HUES64 (cell line): ENCODE measurements around the gene PARS2.

Source experiments
- H3K27ac ChIP-seq: 2 replicates; pipeline ENCODE4 v1.7.0; 2013; ENCODE audit warnings: low read depth, low read length, inconsistent platforms
- H3K27me3 ChIP-seq: 2 replicates; pipeline ENCODE4 v1.6.1; 2013; ENCODE audit warnings: mild to moderate bottlenecking, low read length; ENCODE audit not compliant: insufficient read depth
- H3K36me3 ChIP-seq: 2 replicates; pipeline ENCODE4 v1.6.1; 2013; ENCODE audit warnings: mild to moderate bottlenecking, low read length; ENCODE audit not compliant: insufficient read depth
- H3K4me1 ChIP-seq: 2 replicates; pipeline ENCODE4 v1.6.1; 2013; ENCODE audit warnings: mild to moderate bottlenecking, low read length, moderate library complexity; ENCODE audit not compliant: insufficient read depth
- H3K4me3 ChIP-seq: 2 replicates; pipeline ENCODE4 v1.5.1; 2013; ENCODE audit warnings: mild to moderate bottlenecking, low read length, moderate library complexity
- H3K9ac ChIP-seq: 2 replicates; pipeline ENCODE4 v1.6.1; 2013; ENCODE audit warnings: mild to moderate bottlenecking, low read depth, low read length
- H3K9me3 ChIP-seq: 2 replicates; pipeline ENCODE4 v1.6.1; 2013; ENCODE audit warnings: low read depth, low read length; ENCODE audit not compliant: insufficient read depth
- WGBS: fragments of 150-250, 120-280 bp; methylation state at CpG from one replicate; pipeline ENCODE4 v1.1.7; 2013; ENCODE audit warnings: missing lambda C conversion rate; 5-methylcytosine and 5-hydroxymethylcytosine counted together

PARS2 gene

GRCh38 chr1:54744696-54745095 is 19.6 kb downstream of the PARS2 start:
- Histone ChIP-seq H3K36me3 (peaks cover 29% of the 10 kb centered on the region), H3K4me1 (no peaks in the 10 kb centered on the region), H3K4me3 (no peak overlapping the region), H3K9ac (no peak overlapping the region), H3K27ac (no peak overlapping the region), H3K27me3 (no peaks in the 10 kb centered on the region), H3K9me3 (no peaks in the 10 kb centered on the region)
- 93% methylated on average over 3 of the region's 3 CpGs for WGBS

GRCh38 chr1:54743416-54744226 is 20.7 kb downstream of the PARS2 start:
- no peaks in the 10 kb centered on the region for H3K4me1 ChIP-seq
- no peak overlapping the region for H3K4me3 ChIP-seq
- WGBS = 81% methylated on average over 12 of the region's 12 CpGs
- H3K27ac ChIP-seq = no peak overlapping the region
- H3K9ac ChIP-seq = no peak overlapping the region; the same call in 1 of the 2 replicates
- no peaks in the 10 kb centered on the region for H3K27me3 ChIP-seq
- H3K9me3 ChIP-seq = no peaks in the 10 kb centered on the region
- H3K36me3 ChIP-seq = peaks cover 39% of the 10 kb centered on the region

- no peaks in the 10 kb centered on the region for H3K9me3 ChIP-seq
- 91% methylated on average over 4 of the region's 4 CpGs for WGBS
- peaks cover 51% of the 10 kb centered on the region for H3K36me3 ChIP-seq
- no peak overlapping the region for H3K4me3 ChIP-seq
- H3K27ac ChIP-seq = no peak overlapping the region
- no peak overlapping the region for H3K9ac ChIP-seq
- no peaks in the 10 kb centered on the region for H3K27me3 ChIP-seq
- no peaks in the 10 kb centered on the region for H3K4me1 ChIP-seq
Observed at GRCh38 chr1:54742282-54742681, 22.0 kb downstream of the PARS2 start.

GRCh38 chr1:54741531-54741930 is 22.8 kb downstream of the PARS2 start:
- Histone ChIP-seq H3K4me1 (no peaks in the 10 kb centered on the region), H3K9ac (no peak overlapping the region), H3K9me3 (no peaks in the 10 kb centered on the region), H3K36me3 (peaks cover 59% of the 10 kb centered on the region), H3K27ac (no peak overlapping the region), H3K4me3 (no peak overlapping the region), H3K27me3 (no peaks in the 10 kb centered on the region)
- WGBS = 93% methylated on average over 4 of the region's 4 CpGs

GRCh38 chr1:54738244-54738643 is 26.1 kb downstream of the PARS2 start:
- no peak overlapping the region for H3K4me3 ChIP-seq
- H3K27ac ChIP-seq = no peak overlapping the region
- no peaks in the 10 kb centered on the region for H3K9me3 ChIP-seq
- H3K36me3 ChIP-seq = peaks cover 88% of the 10 kb centered on the region
- no peaks in the 10 kb centered on the region for H3K4me1 ChIP-seq
- no peak overlapping the region for H3K9ac ChIP-seq
- no peaks in the 10 kb centered on the region for H3K27me3 ChIP-seq
- 97% methylated on average over 6 of the region's 6 CpGs for WGBS

GRCh38 chr1:54736685-54737084 is 27.6 kb downstream of the PARS2 start:
- Histone ChIP-seq H3K9me3 (no peaks in the 10 kb centered on the region), H3K9ac (no peak overlapping the region), H3K27me3 (no peaks in the 10 kb centered on the region), H3K27ac (no peak overlapping the region), H3K36me3 (peaks cover 93% of the 10 kb centered on the region), H3K4me1 (no peaks in the 10 kb centered on the region), H3K4me3 (no peak overlapping the region)
- WGBS = 95% methylated on average over 5 of the region's 5 CpGs

GRCh38 chr1:54728027-54728426 is 36.3 kb downstream of the PARS2 start:
- peaks cover 98% of the 10 kb centered on the region for H3K36me3 ChIP-seq
- no peak overlapping the region for H3K9ac ChIP-seq
- H3K9me3 ChIP-seq = peaks cover 5% of the 10 kb centered on the region; the same call in 1 of the 2 replicates
- no peaks in the 10 kb centered on the region for H3K27me3 ChIP-seq
- 88% methylated on average over 3 of the region's 3 CpGs for WGBS
- H3K4me1 ChIP-seq = no peaks in the 10 kb centered on the region
- H3K27ac ChIP-seq = no peak overlapping the region
- no peak overlapping the region for H3K4me3 ChIP-seq

- H3K9ac ChIP-seq = no peak overlapping the region
- H3K27me3 ChIP-seq = no peaks in the 10 kb centered on the region
- 85% methylated on average over 1 of the region's 1 CpG for WGBS
- peaks cover 5% of the 10 kb centered on the region; the same call in 1 of the 2 replicates for H3K9me3 ChIP-seq
- H3K36me3 ChIP-seq = peaks cover 99% of the 10 kb centered on the region
- no peaks in the 10 kb centered on the region for H3K4me1 ChIP-seq
- H3K4me3 ChIP-seq = no peak overlapping the region
- no peak overlapping the region for H3K27ac ChIP-seq
Observed at GRCh38 chr1:54724771-54725170, 39.6 kb downstream of the PARS2 start.

GRCh38 chr1:54723985-54724384 is 40.3 kb downstream of the PARS2 start:
- Histone ChIP-seq H3K36me3 (peaks cover 100% of the 10 kb centered on the region), H3K9ac (no peak overlapping the region), H3K27me3 (no peaks in the 10 kb centered on the region), H3K4me1 (no peaks in the 10 kb centered on the region), H3K27ac (no peak overlapping the region), H3K4me3 (no peak overlapping the region), H3K9me3 (peaks cover 5% of the 10 kb centered on the region; the same call in 1 of the 2 replicates)

- Histone ChIP-seq H3K36me3 (peaks cover 97% of the 10 kb centered on the region), H3K9ac (no peak overlapping the region), H3K9me3 (peaks cover 5% of the 10 kb centered on the region; the same call in 1 of the 2 replicates), H3K27me3 (no peaks in the 10 kb centered on the region), H3K27ac (no peak overlapping the region), H3K4me3 (no peak overlapping the region), H3K4me1 (no peaks in the 10 kb centered on the region)
Observed at GRCh38 chr1:54721719-54722118, 42.6 kb downstream of the PARS2 start.

- WGBS = 57% methylated on average over 5 of the region's 8 CpGs
- Histone ChIP-seq H3K9me3 (no peaks in the 10 kb centered on the region), H3K9ac (peak overlapping the region; percentile 86), H3K4me3 (peak overlapping the region; percentile 87), H3K27ac (peak overlapping the region; percentile 65), H3K27me3 (no peaks in the 10 kb centered on the region), H3K4me1 (no peaks in the 10 kb centered on the region), H3K36me3 (peaks cover 44% of the 10 kb centered on the region)
Observed at GRCh38 chr1:54716299-54717047, 47.9 kb downstream of the PARS2 start.
